ENCODE measurements around the gene DOCK8.

The DOCK8 gene

GRCh38 chr9:341634-342421 lies 127.2 kb downstream of the DOCK8 start:
- ChIA-PET POLR2A (no interaction called here), CTCF (no interaction called here)
- no peak for TF ChIP-seq CTCF (IDR thresholded peaks at IDR 0.05; ENCODE audit: insufficient read depth, low read length, missing control alignments)
- DNase-seq (ENCODE audit: low read depth, low spot score): no peak
- H3K4me3 ChIP-seq (ENCODE audit: low read depth, low read length): no peak overlapping the region

GRCh38 chr9:343773-344172 lies 129.1 kb downstream of the DOCK8 start:
- DNase-seq (ENCODE audit: low read depth, low spot score): no peak
- no peak for TF ChIP-seq CTCF (IDR thresholded peaks at IDR 0.05; ENCODE audit: insufficient read depth, low read length, missing control alignments)
- no peak overlapping the region for H3K4me3 ChIP-seq (ENCODE audit: low read depth, low read length)
- ChIA-PET POLR2A (no interaction called here), CTCF (no interaction called here)

- CTCF ChIA-PET: interaction anchor here (0.8 to 3.0 kb wide), 5 partner anchors 9 to 663 kb away, joined by 3 to 17 read pairs (median 3); no protein-coding TSS in a partner anchor
- POLR2A ChIA-PET: no interaction called here
- no peak for DNase-seq (ENCODE audit: low read depth, low spot score)
- no peak for TF ChIP-seq CTCF (IDR thresholded peaks at IDR 0.05; ENCODE audit: insufficient read depth, low read length, missing control alignments)
- H3K4me3 ChIP-seq (ENCODE audit: low read depth, low read length): no peak overlapping the region
Observed at GRCh38 chr9:346111-346571, 131.5 kb downstream of the DOCK8 start.

- no peak for DNase-seq (ENCODE audit: low read depth, low spot score)
- POLR2A ChIA-PET: no interaction called here
- CTCF ChIA-PET: interaction anchor here (0.7 to 3.0 kb wide), 5 partner anchors 11 to 662 kb away, joined by 3 to 17 read pairs (median 3); no protein-coding TSS in a partner anchor
- H3K4me3 ChIP-seq (ENCODE audit: low read depth, low read length): no peak overlapping the region
- TF ChIP-seq CTCF (IDR thresholded peaks at IDR 0.05; ENCODE audit: insufficient read depth, low read length, missing control alignments): peak; percentile 40
Observed at GRCh38 chr9:347667-348292, 133.1 kb downstream of the DOCK8 start.

GRCh38 chr9:350384-350783 lies 135.7 kb downstream of the DOCK8 start:
- ChIA-PET POLR2A (no interaction called here), CTCF (interaction anchor here (1.4 kb wide), 1 partner anchor 10 kb away, joined by 3 read pairs; no protein-coding TSS in a partner anchor)
- H3K4me3 ChIP-seq (ENCODE audit: low read depth, low read length): no peak overlapping the region
- no peak for DNase-seq (ENCODE audit: low read depth, low spot score)
- TF ChIP-seq CTCF (IDR thresholded peaks at IDR 0.05; ENCODE audit: insufficient read depth, low read length, missing control alignments): no peak

GRCh38 chr9:351916-352315 lies 137.3 kb downstream of the DOCK8 start:
- no peak for TF ChIP-seq CTCF (IDR thresholded peaks at IDR 0.05; ENCODE audit: insufficient read depth, low read length, missing control alignments)
- ChIA-PET CTCF (no interaction called here), POLR2A (no interaction called here)
- DNase-seq (ENCODE audit: low read depth, low spot score): no peak
- no peak overlapping the region for H3K4me3 ChIP-seq (ENCODE audit: low read depth, low read length)
